ENCODE data around the gene SEMA3G. TPM values are rescaled to one million over a fixed set of nuclear protein-coding genes. Genes with fewer than 3 reads are reported as not detected.

Gene SEMA3G
- 0.06 and 0.10 TPM in 2 replicates for total RNA-seq

GRCh38 chr3:52444860-52445793 is at the start of gene SEMA3G:
TSS of gene SEMA3G (minus strand) at chr3:52445103. CDS start at chr3:52445027, 76 bp downstream.

GRCh38 chr3:52455283-52456168 is 10.6 kb upstream of the SEMA3G start, which contains the start of gene NISCH:
TSS of gene NISCH (plus strand) at chr3:52455604. CDS start at chr3:52455642, 38 bp downstream.

GRCh38 chr3:52453496-52454249 is 8.8 kb upstream of the SEMA3G start, which contains the start of gene TNNC1:
TSS of gene TNNC1 (minus strand) at chr3:52454041. CDS start at chr3:52454015, 26 bp downstream.

Other genes starting within 250 kb of the SEMA3G start
- 16.3 and 18.0 TPM in 2 replicates for gene ALAS1, start 246.9 kb downstream of the SEMA3G start, total RNA-seq
- not detected in 2 replicates for gene TLR9, start 219.5 kb downstream of the SEMA3G start, total RNA-seq
- 81.2 and 92.4 TPM in 2 replicates for gene TWF2, start 205.9 kb downstream of the SEMA3G start, total RNA-seq
- 16.3 and 20.8 TPM in 2 replicates for gene PPM1M, start 199.3 kb downstream of the SEMA3G start, total RNA-seq
- gene WDR82, start 166.5 kb downstream of the SEMA3G start, total RNA-seq: 48.1 and 50.2 TPM in 2 replicates
- 2.7 and 3.1 TPM in 2 replicates for gene GLYCTK, start 157.3 kb downstream of the SEMA3G start, total RNA-seq
- gene DNAH1, start 128.8 kb downstream of the SEMA3G start, total RNA-seq: 1.9 and 8.8 TPM in 2 replicates
- 50.4 and 57.7 TPM in 2 replicates for gene BAP1, start 35.1 kb downstream of the SEMA3G start, total RNA-seq
- gene PHF7, start 34.4 kb downstream of the SEMA3G start, total RNA-seq: 3.6 and 6.6 TPM in 2 replicates
- gene TNNC1, start 8.9 kb upstream of the SEMA3G start, total RNA-seq: 0.31 TPM in 1 of 2 replicates, not detected in the other
- 38.9 and 44.1 TPM in 2 replicates for gene NISCH, start 10.5 kb upstream of the SEMA3G start, total RNA-seq
- gene STAB1, start 50.2 kb upstream of the SEMA3G start, total RNA-seq: 3.0 and 4.4 TPM in 2 replicates
- gene NT5DC2, start 88.8 kb upstream of the SEMA3G start, total RNA-seq: 67.2 and 86.1 TPM in 2 replicates
- 5.8 and 8.5 TPM in 2 replicates for gene UQCC5, start 91.5 kb upstream of the SEMA3G start, total RNA-seq
- gene PBRM1, start 240.8 kb upstream of the SEMA3G start, total RNA-seq: 36.6 and 42.7 TPM in 2 replicates
- 54.0 and 79.2 TPM in 2 replicates for gene GNL3, start 240.9 kb upstream of the SEMA3G start, total RNA-seq